Hematopoietic multipotent progenitor cell treated with erythropoietin and hydrocortisone succinate and interleukin-3 and kit ligand, for 17 days (in vitro differentiated cells): Measurements from ENCODE around the gene VPS37C.
"Not testable (repeated sequence)": the region's sequence is repeated elsewhere in the genome, so short reads cannot be mapped to it uniquely, and the experiment has no call there.

ENCODE experiments used
- DNase-seq: peaks from one replicate; pipeline ENCODE4 v3.0.0-alpha.2; 2015; ENCODE audit warnings: low spot score

VPS37C gene

GRCh38 chr11:61117168-61117520 is 44.1 kb downstream of the VPS37C start:
- DNase-seq = no peak

GRCh38 chr11:61116426-61117167 is 44.6 kb downstream of the VPS37C start:
- no peak for DNase-seq

GRCh38 chr11:61115498-61116224 is 45.6 kb downstream of the VPS37C start:
- DNase-seq = no peak

- no peak for DNase-seq
These were observed 46.3 kb downstream of the VPS37C start for GRCh38 chr11:61114913-61115312.

GRCh38 chr11:61113201-61113600 is 48.0 kb downstream of the VPS37C start:
- no peak for DNase-seq

GRCh38 chr11:61112575-61112974 is 48.7 kb downstream of the VPS37C start:
- no peak for DNase-seq

- no peak for DNase-seq
These were observed 49.3 kb downstream of the VPS37C start for GRCh38 chr11:61111786-61112517.

GRCh38 chr11:61111050-61111435 is 50.2 kb downstream of the VPS37C start:
- no peak for DNase-seq

- DNase-seq = no peak
These were observed 50.8 kb downstream of the VPS37C start for GRCh38 chr11:61110255-61111049.

- DNase-seq = no peak
These were observed 51.6 kb downstream of the VPS37C start for GRCh38 chr11:61109671-61110070.

GRCh38 chr11:61108847-61109585 is 52.2 kb downstream of the VPS37C start:
- no peak for DNase-seq

GRCh38 chr11:61107888-61108287 is 53.3 kb downstream of the VPS37C start:
- no peak for DNase-seq

- no peak for DNase-seq
These were observed 54.2 kb downstream of the VPS37C start for GRCh38 chr11:61106894-61107470.

- no peak for DNase-seq
These were observed 54.9 kb downstream of the VPS37C start for GRCh38 chr11:61106296-61106695.

- DNase-seq = no peak
These were observed 56.3 kb downstream of the VPS37C start for GRCh38 chr11:61104963-61105362.

GRCh38 chr11:61103851-61104423 is 57.3 kb downstream of the VPS37C start:
- DNase-seq = no peak

GRCh38 chr11:61102667-61103571 is 58.3 kb downstream of the VPS37C start:
- DNase-seq = no peak

GRCh38 chr11:61098778-61099177 is 62.4 kb downstream of the VPS37C start:
- DNase-seq = no peak

GRCh38 chr11:61098261-61098660 is 63.0 kb downstream of the VPS37C start:
- DNase-seq = not testable (repeated sequence)

GRCh38 chr11:61095021-61095420 is 66.2 kb downstream of the VPS37C start:
- no peak for DNase-seq
